Brain microvascular endothelial cell (primary cell): Measurements from ENCODE around the gene PTH2R.

ENCODE experiments used
- DNase-seq: peaks from one replicate; pipeline ENCODE4 v3.0.0-alpha.2; 2020
- H3K27ac ChIP-seq: fragments of 250-450 bp; sonication (Bioruptor Pico); 2 replicates; pipeline ENCODE4 v1.5.1; 2020; ENCODE audit warnings: mild to moderate bottlenecking, moderate library complexity
- H3K27me3 ChIP-seq: fragments of 250-450 bp; sonication (Bioruptor Pico); replicated peaks from 2 replicates; pipeline ENCODE4 v1.5.1; 2020; ENCODE audit warnings: mild to moderate bottlenecking
- H3K36me3 ChIP-seq: fragments of 250-450 bp; sonication (Bioruptor Pico); replicated peaks from 2 replicates; pipeline ENCODE4 v1.5.1; 2020; ENCODE audit warnings: mild to moderate bottlenecking
- H3K4me3 ChIP-seq: 2 replicates; pipeline ENCODE4 v1.5.1; 2011; ENCODE audit warnings: low read depth, mild to moderate bottlenecking, control low read depth, low read length, moderate library complexity
- CTCF ChIP-seq: IDR thresholded peaks from 2 replicates; pipeline ENCODE4 v1.5.1; 2011; ENCODE audit warnings: low read depth, mild to moderate bottlenecking, moderate library complexity, low read length, control low read depth, inconsistent platforms; ENCODE audit errors: missing control alignments
- in situ Hi-C: cut with HindIII; loops from 2 replicates; pipeline ENCODE4 v1.10.0; 2017; ENCODE audit warnings: low sequenced_read_pairs, low pct_ligation_motif_present

Gene PTH2R, protein sequence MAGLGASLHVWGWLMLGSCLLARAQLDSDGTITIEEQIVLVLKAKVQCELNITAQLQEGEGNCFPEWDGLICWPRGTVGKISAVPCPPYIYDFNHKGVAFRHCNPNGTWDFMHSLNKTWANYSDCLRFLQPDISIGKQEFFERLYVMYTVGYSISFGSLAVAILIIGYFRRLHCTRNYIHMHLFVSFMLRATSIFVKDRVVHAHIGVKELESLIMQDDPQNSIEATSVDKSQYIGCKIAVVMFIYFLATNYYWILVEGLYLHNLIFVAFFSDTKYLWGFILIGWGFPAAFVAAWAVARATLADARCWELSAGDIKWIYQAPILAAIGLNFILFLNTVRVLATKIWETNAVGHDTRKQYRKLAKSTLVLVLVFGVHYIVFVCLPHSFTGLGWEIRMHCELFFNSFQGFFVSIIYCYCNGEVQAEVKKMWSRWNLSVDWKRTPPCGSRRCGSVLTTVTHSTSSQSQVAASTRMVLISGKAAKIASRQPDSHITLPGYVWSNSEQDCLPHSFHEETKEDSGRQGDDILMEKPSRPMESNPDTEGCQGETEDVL

DNA sequence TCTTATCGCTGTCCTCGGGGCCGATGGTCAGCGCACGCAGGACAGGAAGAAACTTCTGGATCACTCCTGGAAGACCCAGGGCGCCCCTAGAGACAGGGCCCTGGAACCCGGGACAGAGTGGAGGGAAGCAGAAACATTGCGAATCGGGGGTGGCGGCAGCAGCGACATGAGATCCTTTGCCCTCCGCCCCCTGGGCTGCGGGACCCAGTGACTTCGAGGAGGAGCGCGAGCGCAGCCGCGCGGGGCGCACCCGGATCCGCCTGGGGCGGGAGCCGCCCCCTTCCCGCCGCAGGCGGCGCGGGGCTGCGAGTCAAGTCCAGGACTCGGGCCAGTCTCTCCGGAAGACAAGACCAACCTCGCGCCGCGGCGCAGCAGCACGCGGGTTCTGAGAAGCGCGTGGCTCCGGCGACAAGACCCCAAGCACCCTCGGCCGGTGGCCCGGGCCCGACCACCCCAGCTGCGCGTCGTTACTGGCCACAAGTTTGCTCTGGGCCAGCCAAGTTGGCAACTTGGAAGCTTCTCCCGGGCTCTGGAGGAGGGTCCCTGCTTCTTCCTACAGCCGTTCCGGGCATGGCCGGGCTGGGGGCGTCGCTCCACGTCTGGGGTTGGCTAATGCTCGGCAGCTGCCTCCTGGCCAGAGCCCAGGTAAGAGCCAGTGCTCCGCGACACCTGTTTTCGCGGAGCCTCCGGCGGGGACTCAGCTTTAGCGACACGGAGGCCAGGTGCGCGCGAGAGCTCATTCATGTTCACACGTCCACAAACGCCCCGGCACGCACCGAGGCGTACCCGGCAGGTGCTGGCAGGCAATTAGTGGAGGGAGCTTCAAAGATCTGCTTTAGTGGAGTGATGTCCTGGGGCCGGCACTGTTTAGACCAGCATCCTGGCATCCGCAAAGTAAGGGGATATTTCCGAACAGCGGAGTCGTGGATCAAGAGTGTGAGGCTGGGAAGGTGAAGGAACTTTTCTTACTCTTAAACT lies at the start of gene PTH2R:
PTH2R (plus strand) TSS at position 319 of the 978 bp plus-strand sequence; CDS start at position 571, 252 bp downstream.
- peaks cover 24% of the 10 kb centered on the region for H3K27me3 ChIP-seq
- no peak for DNase-seq

GRCh38 chr2:208356846-208357574 lies 49.6 kb upstream of the PTH2R start:
- H3K4me3 ChIP-seq, result no peak overlapping the region
- DNase-seq, result no peak
- in situ Hi-C loops, result no loop called here
- no peak overlapping the region for H3K27ac ChIP-seq
- no peak for TF ChIP-seq CTCF
- peaks cover 17% of the 10 kb centered on the region for H3K36me3 ChIP-seq
- no peaks in the 10 kb centered on the region for H3K27me3 ChIP-seq

More for the DNA sequence above, at the start of gene PTH2R:
- Histone ChIP-seq H3K4me3 (peak within 1 kb of the TSS; percentile 24), H3K27ac (no peak within 1 kb of the TSS), H3K36me3 (no peaks in the 10 kb centered on the region)
- TF ChIP-seq CTCF, result peak; percentile 7
- in situ Hi-C loops, result no loop called here

DNA sequence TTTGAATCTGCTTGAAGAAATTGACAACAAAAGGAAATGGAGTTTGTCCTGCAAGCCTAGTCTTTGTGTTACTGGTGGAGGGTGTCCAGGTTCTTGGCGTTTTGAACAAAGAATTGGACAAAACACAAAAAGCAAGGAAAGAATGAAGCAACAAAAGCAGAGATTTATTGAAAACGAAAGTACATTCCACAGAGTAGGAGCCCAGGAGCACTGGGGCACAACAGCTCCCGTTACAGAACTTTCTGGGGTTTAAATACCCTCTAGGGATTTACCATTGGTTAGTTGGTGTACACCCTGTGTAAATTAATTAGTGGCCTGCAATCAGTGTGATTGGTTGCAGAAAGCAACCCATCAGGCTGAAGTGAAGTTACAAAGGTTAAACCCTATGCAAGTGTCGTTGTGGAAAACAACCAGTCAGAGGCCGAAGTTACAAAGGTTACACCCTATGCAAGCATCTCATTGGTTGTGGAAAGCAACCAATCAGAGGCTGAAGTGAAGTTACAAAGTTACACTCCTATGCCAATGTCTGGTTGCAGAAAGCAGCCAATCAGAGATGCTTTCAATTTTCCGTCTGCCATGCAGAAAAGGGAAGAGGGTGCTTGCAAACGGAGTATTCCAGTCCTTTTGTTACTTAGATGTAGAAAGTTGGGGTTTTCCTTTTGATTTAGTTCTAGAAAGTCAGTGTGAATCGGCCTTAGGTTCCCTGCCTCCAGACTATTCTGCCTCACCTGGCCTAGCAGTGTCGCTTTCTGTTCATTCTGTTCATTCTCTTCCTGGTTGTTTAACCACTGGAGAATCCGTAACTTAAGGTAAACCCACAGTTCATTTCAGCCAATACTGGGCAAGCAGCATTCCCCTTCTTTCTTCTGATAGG lies 47.6 kb upstream of the PTH2R start:
- TF ChIP-seq CTCF, result no peak
- Histone ChIP-seq H3K4me3 (no peak overlapping the region), H3K27ac (no peak overlapping the region), H3K27me3 (no peaks in the 10 kb centered on the region), H3K36me3 (peaks cover 7% of the 10 kb centered on the region)
- in situ Hi-C loops, result no loop called here
- no peak for DNase-seq

- Histone ChIP-seq H3K36me3 (peaks cover 7% of the 10 kb centered on the region), H3K27me3 (no peaks in the 10 kb centered on the region), H3K4me3 (no peak overlapping the region), H3K27ac (no peak overlapping the region)
- no peak for DNase-seq
- in situ Hi-C loops, result no loop called here
- no peak for TF ChIP-seq CTCF
Measured at GRCh38 chr2:208359632-208359986, 47.0 kb upstream of the PTH2R start.
